H1 (cell line): Measurements from ENCODE around the gene ZRANB3. TPM values are rescaled to one million over a fixed set of nuclear protein-coding genes. Genes with fewer than 3 reads are reported as not detected.

Experiments used
- CHD2 ChIP-seq: IDR thresholded peaks from 2 replicates; pipeline ENCODE4 v1.6.1; 2012; ENCODE audit warnings: low read length, improper control_type of control experiment
- polyA plus RNA-seq, 7 experiments: library from polyadenylated mRNA; depleted of rRNA in 3 of 7; stranded (reverse) in 5 of 7; unstranded in 2 of 7; fragments of >200 nt in 5 of 7; fragments of 200-250 nt in 2 of 7; gene quantifications; 1 replicate in 5 of 7; 2 replicates in 1 of 7; 4 replicates in 1 of 7; pipeline versions ENCODE4 v1.2.1 to v1.2.3, GENCODE V29; 2011 to 2013; ENCODE audit warnings: missing spikeins in 2 of 7, mixed read lengths in 2 of 7
- total RNA-seq: library from RNA; stranded (reverse); fragmentation: NEBNext Ultra II Directional; extraction: Animal tissue kit (Norgen Biotek cat#: 25700); gene quantifications from 2 replicates; pipeline ENCODE4 v1.2.1, GENCODE V29; 2021
- TF ChIP-seq, protein P1 (sequence below): fragments of 300-600 bp; sonication (generic); IDR thresholded peaks from 2 replicates; pipeline ENCODE4 v1.7.1; 2012; ENCODE audit warnings: low read length, moderate library complexity, mild to moderate bottlenecking, inconsistent platforms; ENCODE audit not compliant: insufficient replicate concordance

Gene ZRANB3
- total and polyA plus RNA-seq, 2 of the 8 experiments (the other 6 are each of a cell fraction or from before 2014, with no cell fraction given) = 4.5 to 19.3 TPM

DNA sequence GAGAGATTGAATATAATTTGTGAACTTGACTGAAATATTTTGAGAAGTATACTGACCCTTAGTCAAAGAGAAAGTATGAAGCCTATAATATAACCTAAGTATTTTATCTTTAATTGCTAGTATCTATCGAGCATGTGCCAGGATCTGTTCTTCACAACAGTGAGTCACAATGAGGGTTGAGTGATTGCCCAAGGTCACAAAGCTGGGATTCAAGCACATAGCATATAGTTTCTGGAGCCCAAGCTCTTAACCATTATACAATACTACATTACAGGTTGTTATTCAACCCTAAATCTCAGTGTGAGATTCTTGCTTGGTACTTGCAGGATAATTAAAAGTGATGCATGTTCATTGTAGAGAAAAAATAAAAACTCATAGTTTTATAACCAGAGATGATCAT lies 381.8 kb downstream of the ZRANB3 start (continued):
- TF ChIP-seq, protein P1, sequence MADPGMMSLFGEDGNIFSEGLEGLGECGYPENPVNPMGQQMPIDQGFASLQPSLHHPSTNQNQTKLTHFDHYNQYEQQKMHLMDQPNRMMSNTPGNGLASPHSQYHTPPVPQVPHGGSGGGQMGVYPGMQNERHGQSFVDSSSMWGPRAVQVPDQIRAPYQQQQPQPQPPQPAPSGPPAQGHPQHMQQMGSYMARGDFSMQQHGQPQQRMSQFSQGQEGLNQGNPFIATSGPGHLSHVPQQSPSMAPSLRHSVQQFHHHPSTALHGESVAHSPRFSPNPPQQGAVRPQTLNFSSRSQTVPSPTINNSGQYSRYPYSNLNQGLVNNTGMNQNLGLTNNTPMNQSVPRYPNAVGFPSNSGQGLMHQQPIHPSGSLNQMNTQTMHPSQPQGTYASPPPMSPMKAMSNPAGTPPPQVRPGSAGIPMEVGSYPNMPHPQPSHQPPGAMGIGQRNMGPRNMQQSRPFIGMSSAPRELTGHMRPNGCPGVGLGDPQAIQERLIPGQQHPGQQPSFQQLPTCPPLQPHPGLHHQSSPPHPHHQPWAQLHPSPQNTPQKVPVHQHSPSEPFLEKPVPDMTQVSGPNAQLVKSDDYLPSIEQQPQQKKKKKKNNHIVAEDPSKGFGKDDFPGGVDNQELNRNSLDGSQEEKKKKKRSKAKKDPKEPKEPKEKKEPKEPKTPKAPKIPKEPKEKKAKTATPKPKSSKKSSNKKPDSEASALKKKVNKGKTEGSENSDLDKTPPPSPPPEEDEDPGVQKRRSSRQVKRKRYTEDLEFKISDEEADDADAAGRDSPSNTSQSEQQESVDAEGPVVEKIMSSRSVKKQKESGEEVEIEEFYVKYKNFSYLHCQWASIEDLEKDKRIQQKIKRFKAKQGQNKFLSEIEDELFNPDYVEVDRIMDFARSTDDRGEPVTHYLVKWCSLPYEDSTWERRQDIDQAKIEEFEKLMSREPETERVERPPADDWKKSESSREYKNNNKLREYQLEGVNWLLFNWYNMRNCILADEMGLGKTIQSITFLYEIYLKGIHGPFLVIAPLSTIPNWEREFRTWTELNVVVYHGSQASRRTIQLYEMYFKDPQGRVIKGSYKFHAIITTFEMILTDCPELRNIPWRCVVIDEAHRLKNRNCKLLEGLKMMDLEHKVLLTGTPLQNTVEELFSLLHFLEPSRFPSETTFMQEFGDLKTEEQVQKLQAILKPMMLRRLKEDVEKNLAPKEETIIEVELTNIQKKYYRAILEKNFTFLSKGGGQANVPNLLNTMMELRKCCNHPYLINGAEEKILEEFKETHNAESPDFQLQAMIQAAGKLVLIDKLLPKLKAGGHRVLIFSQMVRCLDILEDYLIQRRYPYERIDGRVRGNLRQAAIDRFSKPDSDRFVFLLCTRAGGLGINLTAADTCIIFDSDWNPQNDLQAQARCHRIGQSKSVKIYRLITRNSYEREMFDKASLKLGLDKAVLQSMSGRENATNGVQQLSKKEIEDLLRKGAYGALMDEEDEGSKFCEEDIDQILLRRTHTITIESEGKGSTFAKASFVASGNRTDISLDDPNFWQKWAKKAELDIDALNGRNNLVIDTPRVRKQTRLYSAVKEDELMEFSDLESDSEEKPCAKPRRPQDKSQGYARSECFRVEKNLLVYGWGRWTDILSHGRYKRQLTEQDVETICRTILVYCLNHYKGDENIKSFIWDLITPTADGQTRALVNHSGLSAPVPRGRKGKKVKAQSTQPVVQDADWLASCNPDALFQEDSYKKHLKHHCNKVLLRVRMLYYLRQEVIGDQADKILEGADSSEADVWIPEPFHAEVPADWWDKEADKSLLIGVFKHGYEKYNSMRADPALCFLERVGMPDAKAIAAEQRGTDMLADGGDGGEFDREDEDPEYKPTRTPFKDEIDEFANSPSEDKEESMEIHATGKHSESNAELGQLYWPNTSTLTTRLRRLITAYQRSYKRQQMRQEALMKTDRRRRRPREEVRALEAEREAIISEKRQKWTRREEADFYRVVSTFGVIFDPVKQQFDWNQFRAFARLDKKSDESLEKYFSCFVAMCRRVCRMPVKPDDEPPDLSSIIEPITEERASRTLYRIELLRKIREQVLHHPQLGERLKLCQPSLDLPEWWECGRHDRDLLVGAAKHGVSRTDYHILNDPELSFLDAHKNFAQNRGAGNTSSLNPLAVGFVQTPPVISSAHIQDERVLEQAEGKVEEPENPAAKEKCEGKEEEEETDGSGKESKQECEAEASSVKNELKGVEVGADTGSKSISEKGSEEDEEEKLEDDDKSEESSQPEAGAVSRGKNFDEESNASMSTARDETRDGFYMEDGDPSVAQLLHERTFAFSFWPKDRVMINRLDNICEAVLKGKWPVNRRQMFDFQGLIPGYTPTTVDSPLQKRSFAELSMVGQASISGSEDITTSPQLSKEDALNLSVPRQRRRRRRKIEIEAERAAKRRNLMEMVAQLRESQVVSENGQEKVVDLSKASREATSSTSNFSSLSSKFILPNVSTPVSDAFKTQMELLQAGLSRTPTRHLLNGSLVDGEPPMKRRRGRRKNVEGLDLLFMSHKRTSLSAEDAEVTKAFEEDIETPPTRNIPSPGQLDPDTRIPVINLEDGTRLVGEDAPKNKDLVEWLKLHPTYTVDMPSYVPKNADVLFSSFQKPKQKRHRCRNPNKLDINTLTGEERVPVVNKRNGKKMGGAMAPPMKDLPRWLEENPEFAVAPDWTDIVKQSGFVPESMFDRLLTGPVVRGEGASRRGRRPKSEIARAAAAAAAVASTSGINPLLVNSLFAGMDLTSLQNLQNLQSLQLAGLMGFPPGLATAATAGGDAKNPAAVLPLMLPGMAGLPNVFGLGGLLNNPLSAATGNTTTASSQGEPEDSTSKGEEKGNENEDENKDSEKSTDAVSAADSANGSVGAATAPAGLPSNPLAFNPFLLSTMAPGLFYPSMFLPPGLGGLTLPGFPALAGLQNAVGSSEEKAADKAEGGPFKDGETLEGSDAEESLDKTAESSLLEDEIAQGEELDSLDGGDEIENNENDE = no peak
- no peak for TF ChIP-seq CHD2
